Effector memory CD4-positive, alpha-beta T cell (primary cell): ENCODE measurements around the gene PCBP3.
"Not testable (repeated sequence)": the region's sequence is repeated elsewhere in the genome, so short reads cannot be mapped to it uniquely, and the experiment has no call there.

Experiments
- DNase-seq, 3 donors: peaks; one replicate each; pipeline ENCODE4 v3.0.0-alpha.2; 2020
- H3K27ac ChIP-seq: 2 replicates; pipeline ENCODE4 v1.7.0; 2013; ENCODE audit warnings: mild to moderate bottlenecking, low read length, moderate library complexity; ENCODE audit not compliant: insufficient read depth, poor library complexity, severe bottlenecking
- H3K27me3 ChIP-seq: replicated peaks from 2 replicates; pipeline ENCODE4 v1.7.0; 2013; ENCODE audit warnings: mild to moderate bottlenecking, low read length; ENCODE audit not compliant: insufficient read depth, control insufficient read depth, poor library complexity, severe bottlenecking
- H3K36me3 ChIP-seq: 2 replicates; pipeline ENCODE4 v1.7.0; 2013; ENCODE audit warnings: mild to moderate bottlenecking, low read length, moderate library complexity; ENCODE audit not compliant: control insufficient read depth, insufficient read depth
- H3K4me1 ChIP-seq: 2 replicates; pipeline ENCODE4 v1.7.0; 2013; ENCODE audit warnings: low read length, mild to moderate bottlenecking; ENCODE audit not compliant: control insufficient read depth, insufficient read depth, poor library complexity, severe bottlenecking
- H3K4me3 ChIP-seq: 2 replicates; pipeline ENCODE4 v1.7.0; 2013; ENCODE audit warnings: low read length, low read depth, mild to moderate bottlenecking; ENCODE audit not compliant: insufficient read depth, poor library complexity, severe bottlenecking
- H3K9me3 ChIP-seq: 2 replicates; pipeline ENCODE4 v1.7.0; 2013; ENCODE audit warnings: mild to moderate bottlenecking, low read length, moderate library complexity; ENCODE audit not compliant: control insufficient read depth

PCBP3 gene

DNA sequence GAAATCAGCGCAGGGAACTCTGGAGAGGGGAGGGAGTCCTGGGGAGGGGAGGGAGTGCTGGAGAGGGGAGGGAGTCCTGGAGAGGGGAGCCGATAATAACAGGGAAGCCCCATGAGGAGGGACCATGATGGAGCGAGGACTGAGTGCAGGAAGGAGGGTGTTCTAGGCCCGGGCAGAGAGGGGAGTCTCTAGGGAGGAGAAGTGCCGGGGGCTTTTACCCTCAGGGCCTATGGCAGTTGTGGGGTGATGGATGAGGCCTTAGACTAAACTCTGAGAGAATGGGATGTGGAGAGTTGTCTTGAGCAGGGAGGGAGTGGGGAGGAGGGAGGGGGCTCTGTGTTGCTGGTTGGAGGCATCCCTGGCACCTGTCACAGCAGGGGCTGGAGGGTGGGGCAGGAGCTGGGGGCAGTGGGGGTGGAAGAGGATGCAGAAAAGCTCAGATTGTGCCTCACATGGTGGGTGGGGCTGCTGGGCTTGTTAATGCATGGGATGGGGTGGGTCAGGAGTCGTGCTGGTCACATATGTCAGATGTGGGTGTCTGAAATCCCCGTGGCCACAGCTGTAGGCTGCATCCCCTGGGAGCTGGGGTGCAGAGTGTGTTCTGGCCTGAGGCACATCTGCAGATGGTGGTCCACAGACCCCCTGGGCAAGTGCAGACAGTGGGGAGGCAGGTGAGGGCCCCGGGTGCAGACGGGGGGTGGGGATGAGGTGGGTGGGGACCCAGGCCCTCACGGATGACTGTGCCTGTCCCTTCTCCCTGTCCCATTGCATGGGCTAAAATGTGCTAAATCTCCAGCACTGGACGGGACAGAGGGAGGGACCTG lies 249.6 kb downstream of the PCBP3 start:
- Histone ChIP-seq H3K4me3 (no peak overlapping the region), H3K27ac (no peak overlapping the region), H3K9me3 (no peaks in the 10 kb centered on the region), H3K27me3 (no peaks in the 10 kb centered on the region), H3K4me1 (peaks cover 35% of the 10 kb centered on the region), H3K36me3 (no peaks in the 10 kb centered on the region)
- DNase-seq = no peak

DNA sequence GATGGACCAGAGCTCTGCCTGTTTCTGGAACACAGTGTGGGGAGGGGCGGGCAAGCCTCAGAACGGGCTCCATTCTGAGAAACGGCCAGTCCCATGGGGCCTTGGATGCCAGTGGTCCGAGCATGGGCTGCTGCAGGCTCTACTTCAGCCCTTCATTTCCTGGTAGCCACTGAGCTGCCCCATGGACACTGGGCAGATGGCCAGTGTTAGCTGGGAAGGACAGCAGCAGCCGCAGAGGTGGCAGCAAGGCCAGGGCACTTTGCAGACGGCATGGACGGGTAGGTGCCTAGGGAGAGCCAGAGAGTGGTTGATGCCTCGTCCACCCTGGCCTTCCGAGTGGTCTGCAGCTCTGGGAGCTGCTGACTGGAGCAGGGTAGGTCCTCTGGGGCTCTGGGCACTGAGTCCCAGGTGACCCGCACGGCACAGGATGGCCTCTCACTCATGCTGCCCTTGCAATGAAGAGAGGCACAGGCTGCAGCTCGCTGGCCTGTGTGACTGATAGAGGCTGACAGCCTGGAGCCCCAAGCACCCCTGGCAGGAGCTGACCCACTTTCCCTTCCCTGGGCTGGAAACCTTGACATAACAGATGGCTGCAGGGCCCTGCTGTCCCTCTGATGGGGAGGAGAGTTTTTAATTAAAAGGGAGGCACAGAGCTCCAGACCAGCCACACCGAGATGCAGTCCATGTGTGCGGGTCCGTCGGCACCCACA lies 250.4 kb downstream of the PCBP3 start:
- DNase-seq = no peak
- Histone ChIP-seq H3K9me3 (no peaks in the 10 kb centered on the region), H3K4me1 (peaks cover 28% of the 10 kb centered on the region), H3K27me3 (no peaks in the 10 kb centered on the region), H3K36me3 (no peaks in the 10 kb centered on the region), H3K27ac (no peak overlapping the region), H3K4me3 (no peak overlapping the region)

DNA sequence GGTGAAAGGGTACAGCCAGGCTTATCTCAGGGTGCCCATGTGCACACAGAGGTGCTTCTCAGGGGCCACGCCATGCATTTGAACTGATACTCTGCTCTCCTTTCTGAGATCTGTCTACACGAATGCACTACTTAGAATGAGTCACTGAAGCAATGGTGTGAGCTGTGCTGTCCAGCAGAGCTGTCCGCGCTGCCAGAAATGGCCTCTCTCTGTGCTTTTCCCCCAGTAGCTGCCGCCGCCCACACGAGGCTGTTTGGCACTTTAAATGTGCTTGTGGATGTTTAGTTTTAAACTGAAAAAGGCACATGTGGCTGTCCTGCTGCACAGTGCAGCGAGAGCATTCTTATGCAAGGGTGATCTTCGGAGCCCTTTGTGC lies 250.9 kb downstream of the PCBP3 start:
- Histone ChIP-seq H3K36me3 (no peaks in the 10 kb centered on the region), H3K27ac (no peak overlapping the region), H3K4me1 (peaks cover 22% of the 10 kb centered on the region), H3K9me3 (no peaks in the 10 kb centered on the region), H3K27me3 (no peaks in the 10 kb centered on the region), H3K4me3 (no peak overlapping the region)
- DNase-seq = no peak

GRCh38 chr21:45894906-45895777 lies 251.6 kb downstream of the PCBP3 start:
- no peaks in the 10 kb centered on the region for H3K9me3 ChIP-seq
- no peak overlapping the region for H3K4me3 ChIP-seq
- H3K27me3 ChIP-seq = no peaks in the 10 kb centered on the region
- H3K27ac ChIP-seq = no peak overlapping the region
- H3K36me3 ChIP-seq = no peaks in the 10 kb centered on the region
- peaks cover 22% of the 10 kb centered on the region for H3K4me1 ChIP-seq
- no peak for DNase-seq

- Histone ChIP-seq H3K36me3 (no peaks in the 10 kb centered on the region), H3K4me1 (peaks cover 22% of the 10 kb centered on the region), H3K27ac (no peak overlapping the region), H3K27me3 (no peaks in the 10 kb centered on the region), H3K9me3 (no peaks in the 10 kb centered on the region), H3K4me3 (no peak overlapping the region)
- DNase-seq = no peak
These were observed 252.3 kb downstream of the PCBP3 start for GRCh38 chr21:45895778-45896370.

DNA sequence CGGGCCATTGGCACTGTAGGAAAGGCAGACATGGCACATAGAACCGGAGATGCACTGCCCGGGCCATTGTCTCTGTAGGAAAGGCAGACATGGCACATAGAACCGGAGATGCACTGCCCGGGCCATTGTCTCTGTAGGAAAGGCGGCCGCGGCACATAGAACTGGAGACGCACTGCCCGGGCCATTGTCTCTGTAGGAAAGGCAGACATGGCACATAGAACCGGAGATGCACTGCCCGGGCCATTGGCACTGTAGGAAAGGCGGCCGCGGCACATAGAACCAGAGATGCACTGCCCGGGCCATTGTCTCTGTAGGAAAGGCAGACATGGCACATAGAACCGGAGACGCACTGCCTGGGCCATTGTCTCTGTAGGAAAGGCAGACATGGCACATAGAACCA lies 252.9 kb downstream of the PCBP3 start:
- not testable (repeated sequence) for H3K27me3 ChIP-seq, H3K36me3 ChIP-seq, H3K4me3 ChIP-seq, H3K27ac ChIP-seq, DNase-seq, H3K9me3 ChIP-seq
- peaks cover 20% of the 10 kb centered on the region for H3K4me1 ChIP-seq

- Histone ChIP-seq H3K27me3 (no peaks in the 10 kb centered on the region), H3K4me1 (peaks cover 10% of the 10 kb centered on the region), H3K36me3 (no peaks in the 10 kb centered on the region), H3K27ac (no peak overlapping the region), H3K4me3 (no peak overlapping the region), H3K9me3 (no peaks in the 10 kb centered on the region)
- no peak for DNase-seq
These were observed 253.9 kb downstream of the PCBP3 start for GRCh38 chr21:45897191-45898027.

DNA sequence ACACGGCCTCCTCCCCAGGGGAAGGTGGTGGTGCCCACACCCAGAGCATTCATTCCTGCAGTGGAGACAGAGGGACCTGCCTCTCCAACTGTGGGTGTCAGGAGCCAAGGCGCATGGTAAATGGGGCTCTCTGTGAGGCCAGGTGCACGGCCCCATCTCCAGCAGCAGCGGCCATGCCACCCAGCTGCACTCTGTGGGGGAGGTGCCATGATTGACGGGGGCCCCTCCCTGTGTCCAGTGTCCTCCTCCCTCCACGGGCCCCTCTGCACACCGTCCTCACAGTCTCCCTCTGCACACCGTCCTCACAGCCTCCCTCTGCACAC lies 254.5 kb downstream of the PCBP3 start:
- DNase-seq = no peak
- H3K4me3 ChIP-seq = no peak overlapping the region
- no peaks in the 10 kb centered on the region for H3K9me3 ChIP-seq
- no peak overlapping the region for H3K27ac ChIP-seq
- no peaks in the 10 kb centered on the region for H3K27me3 ChIP-seq
- no peaks in the 10 kb centered on the region for H3K36me3 ChIP-seq
- H3K4me1 ChIP-seq = peaks cover 4% of the 10 kb centered on the region

- DNase-seq = no peak
- H3K36me3 ChIP-seq = no peaks in the 10 kb centered on the region
- H3K4me3 ChIP-seq = no peak overlapping the region
- H3K9me3 ChIP-seq = no peaks in the 10 kb centered on the region
- no peaks in the 10 kb centered on the region for H3K4me1 ChIP-seq
- no peak overlapping the region for H3K27ac ChIP-seq
- H3K27me3 ChIP-seq = no peaks in the 10 kb centered on the region
These were observed 255.3 kb downstream of the PCBP3 start for GRCh38 chr21:45898781-45899180.
